Mononuclear cell (primary cell): ENCODE results near the gene DYNLT4. TPM values are rescaled to one million over a fixed set of nuclear protein-coding genes. Genes with fewer than 3 reads are reported as not detected.
"Not testable (repeated sequence)": the region's sequence is repeated elsewhere in the genome, so short reads cannot be mapped to it uniquely, and the experiment has no call there.

Experiments used
- H3K27me3 ChIP-seq: 2 replicates; pipeline ENCODE4 v1.6.0; 2011; ENCODE audit warnings: low read length, control low read depth; ENCODE audit not compliant: insufficient read depth
- H3K4me1 ChIP-seq: 2 replicates; pipeline ENCODE4 v1.5.1; 2011; ENCODE audit warnings: mild to moderate bottlenecking, low read length, control low read depth; ENCODE audit not compliant: insufficient read depth
- H3K4me3 ChIP-seq: 2 replicates; pipeline ENCODE4 v1.5.1; 2011; ENCODE audit warnings: mild to moderate bottlenecking, low read length, moderate library complexity
- H3K9me3 ChIP-seq: 2 replicates; pipeline ENCODE4 v1.5.1; 2011; ENCODE audit warnings: low read depth, mild to moderate bottlenecking, control low read depth, low read length
- total RNA-seq: library from RNA; depleted of rRNA; stranded (reverse); fragments of >200 nt; gene quantifications from one replicate; pipeline ENCODE4 v1.2.3, GENCODE V29; 2012

Gene DYNLT4
- total RNA-seq, 1 donor, result 4.6 TPM

- Histone ChIP-seq H3K9me3 (no peaks in the 10 kb centered on the region), H3K4me3 (no peak overlapping the region), H3K4me1 (peaks cover 72% of the 10 kb centered on the region), H3K27me3 (no peaks in the 10 kb centered on the region)
Observed at GRCh38 chr1:44807364-44808062, 362 bp upstream of the DYNLT4 start.

- peaks cover 78% of the 10 kb centered on the region for H3K4me1 ChIP-seq
- H3K9me3 ChIP-seq, result no peaks in the 10 kb centered on the region
- no peaks in the 10 kb centered on the region for H3K27me3 ChIP-seq
- no peak overlapping the region for H3K4me3 ChIP-seq
Observed at GRCh38 chr1:44806025-44806703, 987 bp downstream of the DYNLT4 start.

GRCh38 chr1:44805311-44806024 is 1.7 kb downstream of the DYNLT4 start:
- peaks cover 77% of the 10 kb centered on the region for H3K4me1 ChIP-seq
- H3K4me3 ChIP-seq, result no peak overlapping the region
- no peaks in the 10 kb centered on the region for H3K27me3 ChIP-seq
- H3K9me3 ChIP-seq, result no peaks in the 10 kb centered on the region

- Histone ChIP-seq H3K27me3 (no peaks in the 10 kb centered on the region), H3K4me1 (peaks cover 67% of the 10 kb centered on the region), H3K9me3 (no peaks in the 10 kb centered on the region), H3K4me3 (no peak overlapping the region)
Observed at GRCh38 chr1:44803312-44804095, 3.6 kb downstream of the DYNLT4 start.

- Histone ChIP-seq H3K27me3 (no peaks in the 10 kb centered on the region), H3K4me1 (peaks cover 62% of the 10 kb centered on the region), H3K9me3 (no peaks in the 10 kb centered on the region), H3K4me3 (no peak overlapping the region)
Observed at GRCh38 chr1:44803062-44803311, 4.2 kb downstream of the DYNLT4 start.

- H3K4me1 ChIP-seq, result peaks cover 57% of the 10 kb centered on the region
- H3K9me3 ChIP-seq, result no peaks in the 10 kb centered on the region
- H3K4me3 ChIP-seq, result peak overlapping the region; percentile 87
- no peaks in the 10 kb centered on the region for H3K27me3 ChIP-seq
Observed at GRCh38 chr1:44802306-44803061, 4.7 kb downstream of the DYNLT4 start.

- Histone ChIP-seq H3K27me3 (no peaks in the 10 kb centered on the region), H3K9me3 (no peaks in the 10 kb centered on the region), H3K4me1 (peaks cover 49% of the 10 kb centered on the region), H3K4me3 (peak overlapping the region; percentile 87)
Observed at GRCh38 chr1:44801491-44802305, 5.5 kb downstream of the DYNLT4 start.

- Histone ChIP-seq H3K9me3 (no peaks in the 10 kb centered on the region), H3K4me3 (peak within 1 kb of the TSS; percentile 87), H3K27me3 (no peaks in the 10 kb centered on the region), H3K4me1 (peaks cover 37% of the 10 kb centered on the region)
Observed at GRCh38 chr1:44799770-44800584, 7.2 kb downstream of the DYNLT4 start, which contains the start of gene PLK3. Gene PLK3 (plus strand): TSS chr1:44800377. CDS start chr1:44800464, 87 bp downstream.

- H3K4me3 ChIP-seq, result no peak overlapping the region
- H3K4me1 ChIP-seq, result peaks cover 37% of the 10 kb centered on the region
- no peaks in the 10 kb centered on the region for H3K9me3 ChIP-seq
- no peaks in the 10 kb centered on the region for H3K27me3 ChIP-seq
Observed at GRCh38 chr1:44798481-44799365, 8.4 kb downstream of the DYNLT4 start.

GRCh38 chr1:44797886-44798285 is 9.3 kb downstream of the DYNLT4 start:
- H3K4me1 ChIP-seq, result peaks cover 31% of the 10 kb centered on the region
- not testable (repeated sequence) for H3K27me3 ChIP-seq, H3K9me3 ChIP-seq, H3K4me3 ChIP-seq

GRCh38 chr1:44792736-44793502 is 14.2 kb downstream of the DYNLT4 start:
- Histone ChIP-seq H3K9me3 (no peaks in the 10 kb centered on the region), H3K4me3 (no peak overlapping the region), H3K4me1 (no peaks in the 10 kb centered on the region)

More at GRCh38 chr1:44792736-44793502, 14.2 kb downstream of the DYNLT4 start:
- no peaks in the 10 kb centered on the region for H3K27me3 ChIP-seq
